AG04450 (cell line): ENCODE data around the gene C6orf15. TPM values are rescaled to one million over a fixed set of nuclear protein-coding genes. Genes with fewer than 3 reads are reported as not detected.

Source experiments
- CTCF ChIA-PET: fragments of 300-600, 350-600 bp; formaldehyde crosslinking; extraction: SDS; loops from one replicate; lab custom pipeline; 2022; ENCODE audit warnings: antibody characterized with exemption, inconsistent platforms; lab: Charles Lee
- POLR2A ChIA-PET: fragments of 350-600 bp; formaldehyde crosslinking; extraction: SDS; loops from one replicate; lab custom pipeline; 2021; ENCODE audit warnings: antibody characterized with exemption, inconsistent platforms; lab: Yijun Ruan, JAX
- DNase-seq: peaks from one replicate; pipeline ENCODE4 v3.0.0-alpha.2; 2011; ENCODE audit warnings: low read depth, low spot score
- H3K27ac ChIP-seq: one replicate; pipeline ENCODE4 v1.5.1; 2012; ENCODE audit warnings: low read depth, low read length, control low read depth
- H3K27me3 ChIP-seq: one replicate; pipeline ENCODE4 v1.6.0; 2012; ENCODE audit warnings: low read length; ENCODE audit not compliant: control insufficient read depth, insufficient read depth
- H3K4me3 ChIP-seq: 2 replicates; pipeline ENCODE4 v1.5.1; 2011; ENCODE audit warnings: mild to moderate bottlenecking, low read depth, low read length, control low read depth
- H3K9me3 ChIP-seq: 2 replicates; pipeline ENCODE4 v1.5.1; 2012; ENCODE audit warnings: low read length; ENCODE audit not compliant: control insufficient read depth, insufficient read depth
- polyA plus RNA-seq: library from polyadenylated mRNA; depleted of rRNA; stranded (reverse); fragments of >200 nt; gene quantifications from 2 replicates; pipeline ENCODE4 v1.2.3, GENCODE V29; 2011
- TF ChIP-seq, protein P1 (sequence below): IDR thresholded peaks from 2 replicates; pipeline ENCODE4 v1.5.1; 2011; ENCODE audit warnings: low read depth, low read length, control low read depth, inconsistent platforms

C6orf15 gene
- polyA plus RNA-seq, 1 experiment, result not detected

- CTCF ChIA-PET, result interaction anchor here (0.6 to 3.2 kb wide), 4 partner anchors 20 to 209 kb away, joined by 3 to 12 read pairs (median 4); no protein-coding TSS in a partner anchor
- Histone ChIP-seq H3K4me3 (peak within 1 kb of the TSS; percentile 82), H3K27me3 (no peaks in the 10 kb centered on the region), H3K27ac (peak within 1 kb of the TSS; percentile 47), H3K9me3 (no peaks in the 10 kb centered on the region)
- TF ChIP-seq, protein P1, sequence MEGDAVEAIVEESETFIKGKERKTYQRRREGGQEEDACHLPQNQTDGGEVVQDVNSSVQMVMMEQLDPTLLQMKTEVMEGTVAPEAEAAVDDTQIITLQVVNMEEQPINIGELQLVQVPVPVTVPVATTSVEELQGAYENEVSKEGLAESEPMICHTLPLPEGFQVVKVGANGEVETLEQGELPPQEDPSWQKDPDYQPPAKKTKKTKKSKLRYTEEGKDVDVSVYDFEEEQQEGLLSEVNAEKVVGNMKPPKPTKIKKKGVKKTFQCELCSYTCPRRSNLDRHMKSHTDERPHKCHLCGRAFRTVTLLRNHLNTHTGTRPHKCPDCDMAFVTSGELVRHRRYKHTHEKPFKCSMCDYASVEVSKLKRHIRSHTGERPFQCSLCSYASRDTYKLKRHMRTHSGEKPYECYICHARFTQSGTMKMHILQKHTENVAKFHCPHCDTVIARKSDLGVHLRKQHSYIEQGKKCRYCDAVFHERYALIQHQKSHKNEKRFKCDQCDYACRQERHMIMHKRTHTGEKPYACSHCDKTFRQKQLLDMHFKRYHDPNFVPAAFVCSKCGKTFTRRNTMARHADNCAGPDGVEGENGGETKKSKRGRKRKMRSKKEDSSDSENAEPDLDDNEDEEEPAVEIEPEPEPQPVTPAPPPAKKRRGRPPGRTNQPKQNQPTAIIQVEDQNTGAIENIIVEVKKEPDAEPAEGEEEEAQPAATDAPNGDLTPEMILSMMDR, result no peak
- POLR2A ChIA-PET, result interaction anchor here (1.0 kb wide), 1 partner anchor 19 kb away, joined by 4 read pairs; the partner anchor contains the start of gene PSORS1C2
- DNase-seq, result no peak
These were observed 45.3 kb upstream of the C6orf15 start, which contains the start of gene CCHCR1 for GRCh38 chr6:31157513-31158139. Gene CCHCR1, minus strand, starts transcription at chr6:31157802. Its CDS starts 202 bp downstream, at chr6:31157600.

DNA sequence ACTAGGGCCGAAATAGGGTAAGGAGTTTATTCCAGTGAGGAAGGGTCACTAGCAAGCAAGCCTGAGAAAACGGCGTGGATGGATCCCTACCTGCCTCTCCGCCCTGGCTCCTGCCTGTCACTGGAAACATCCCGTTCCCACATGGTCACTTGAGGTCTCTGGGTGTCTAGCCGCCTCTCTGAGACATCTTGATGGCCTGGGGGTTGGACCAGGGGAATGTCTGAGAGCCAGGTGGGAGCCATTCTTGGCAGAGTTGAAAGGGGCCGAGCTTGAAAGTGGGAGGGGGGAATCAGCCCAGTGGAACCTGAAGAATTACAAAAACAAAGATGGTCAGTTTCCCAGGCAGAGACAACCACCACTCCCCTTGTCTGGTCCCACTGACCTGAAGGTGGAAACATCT, 44.3 kb upstream of the C6orf15 start:
- no peaks in the 10 kb centered on the region for H3K9me3 ChIP-seq
- ChIA-PET POLR2A (no interaction called here), CTCF (no interaction called here)
- TF ChIP-seq, protein P1, result no peak
- no peaks in the 10 kb centered on the region for H3K27me3 ChIP-seq
- no peak for DNase-seq
- H3K4me3 ChIP-seq, result no peak overlapping the region
- H3K27ac ChIP-seq, result no peak overlapping the region

DNA sequence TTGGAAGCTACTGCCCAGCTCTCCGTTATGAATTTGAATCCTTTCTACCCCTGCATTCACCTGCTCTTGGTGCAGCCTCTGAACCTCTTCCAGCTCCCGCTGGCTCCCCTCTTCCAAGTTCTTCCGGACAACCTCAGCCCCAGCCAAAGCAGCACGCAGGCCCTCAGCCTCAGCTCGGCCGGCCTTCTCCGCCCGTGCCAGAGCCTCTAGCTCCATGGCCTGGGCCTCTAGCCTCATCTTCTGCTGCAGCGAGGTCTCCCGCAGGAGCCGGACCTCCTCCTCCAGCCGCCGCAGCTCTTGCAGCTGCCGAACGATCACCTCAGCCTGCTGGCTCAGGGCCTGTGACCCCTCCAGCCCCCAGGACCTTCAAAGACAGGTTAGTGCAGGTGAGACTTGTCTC, 42.1 kb upstream of the C6orf15 start:
- CTCF ChIA-PET, result interaction anchor here (1.6 kb wide), 1 partner anchor 42 kb away, joined by 4 read pairs; no protein-coding TSS in a partner anchor
- H3K4me3 ChIP-seq, result no peak overlapping the region
- H3K27me3 ChIP-seq, result no peaks in the 10 kb centered on the region
- TF ChIP-seq, protein P1, result no peak
- no peaks in the 10 kb centered on the region for H3K9me3 ChIP-seq
- POLR2A ChIA-PET, result no interaction called here
- no peak for DNase-seq
- H3K27ac ChIP-seq, result no peak overlapping the region

GRCh38 chr6:31152781-31153180, 40.4 kb upstream of the C6orf15 start:
- H3K9me3 ChIP-seq, result no peaks in the 10 kb centered on the region
- DNase-seq, result no peak
- CTCF ChIA-PET, result interaction anchor here (0.8 to 1.1 kb wide), 3 partner anchors 14 to 41 kb away, joined by 3 to 4 read pairs (median 3); no protein-coding TSS in a partner anchor
- POLR2A ChIA-PET, result no interaction called here
- H3K27me3 ChIP-seq, result no peaks in the 10 kb centered on the region
- no peak overlapping the region for H3K27ac ChIP-seq
- TF ChIP-seq, protein P1, result no peak
- no peak overlapping the region for H3K4me3 ChIP-seq

- ChIA-PET POLR2A (no interaction called here), CTCF (no interaction called here)
- DNase-seq, result no peak
- no peak overlapping the region for H3K4me3 ChIP-seq
- no peaks in the 10 kb centered on the region for H3K27me3 ChIP-seq
- TF ChIP-seq, protein P1, result no peak
- H3K9me3 ChIP-seq, result no peaks in the 10 kb centered on the region
- H3K27ac ChIP-seq, result no peak overlapping the region
These were observed 37.6 kb upstream of the C6orf15 start for GRCh38 chr6:31149827-31150447.
